A549 (cell line): ENCODE measurements around the gene FLYWCH1.

Experiments used
- CEBPB ChIP-seq, 2 experiments: fragments of >200 bp in 1 of 2; sonication (Bioruptor Twin) in 1 of 2; formaldehyde crosslinking in 1 of 2; IDR thresholded peaks; 2 replicates each; pipeline ENCODE4 v1.6.1; 2012 to 2016
- CHD4 ChIP-seq: fragments of 200-600 bp; sonication (generic); IDR thresholded peaks from 2 replicates; pipeline ENCODE4 v1.6.1; 2016; ENCODE audit warnings: antibody characterized with exemption, mild to moderate bottlenecking, borderline replicate concordance
- FOSL2 ChIP-seq, 2 experiments: fragments of 450-650 bp in 1 of 2; fragments of >200 bp in 1 of 2; sonication (Bioruptor Twin) in 1 of 2; formaldehyde crosslinking; IDR thresholded peaks; 2 replicates each; pipeline versions ENCODE4 v1.5.0 to v1.6.1; 2016 to 2020; ENCODE audit warnings: mild to moderate bottlenecking in 1 of 2, moderate library complexity in 1 of 2
- MAFK ChIP-seq: fragments of 450-650 bp; IDR thresholded peaks from 2 replicates; pipeline ENCODE4 v1.6.1; 2014; ENCODE audit not compliant: partially characterized antibody
- MYC ChIP-seq: IDR thresholded peaks from 2 replicates; pipeline ENCODE4 v1.6.1; 2012; ENCODE audit warnings: mild to moderate bottlenecking, inconsistent platforms, low read length, improper control_type of control experiment, borderline replicate concordance
- POLR2A ChIP-seq: IDR thresholded peaks from 2 replicates; pipeline ENCODE4 v1.6.1; 2012; ENCODE audit warnings: mild to moderate bottlenecking, low read length
- POLR2AphosphoS2 ChIP-seq: conservative IDR thresholded peaks from 2 replicates; pipeline ENCODE4 v1.6.1; 2012; ENCODE audit warnings: low read length, improper control_type of control experiment, inconsistent platforms
- RFX5 ChIP-seq: fragments of 450-650 bp; IDR thresholded peaks from 2 replicates; pipeline ENCODE4 v1.7.1; 2014; ENCODE audit warnings: antibody characterized with exemption, mild to moderate bottlenecking, moderate library complexity
- SMC3 ChIP-seq: fragments of >200 bp; sonication (Bioruptor Twin); formaldehyde crosslinking; IDR thresholded peaks from 3 replicates; pipeline ENCODE4 v1.6.1; 2018; ENCODE audit warnings: inconsistent platforms
- SREBF2 ChIP-seq: fragments of 450-650 bp; IDR thresholded peaks from 2 replicates; pipeline ENCODE4 v1.6.1; 2014; ENCODE audit warnings: mild to moderate bottlenecking, moderate library complexity
- TF ChIP-seq, protein P1 (sequence below): fragments of >200 bp; sonication (Bioruptor Twin); formaldehyde crosslinking; IDR thresholded peaks from 3 replicates; pipeline ENCODE4 v1.5.1; 2016
- TF ChIP-seq, protein P2 (sequence below): fragments of 150-350 bp; IDR thresholded peaks from 2 replicates; pipeline ENCODE4 v1.6.1; 2014; ENCODE audit warnings: low read depth, mild to moderate bottlenecking, low read length
- TF ChIP-seq, protein P3 (sequence below): fragments of 200-600 bp; sonication (generic); IDR thresholded peaks from 2 replicates; pipeline ENCODE4 v1.6.1; 2016; ENCODE audit warnings: antibody characterized with exemption, mild to moderate bottlenecking, moderate library complexity
- TF ChIP-seq, protein P4 (sequence below): fragments of 450-650 bp; IDR thresholded peaks from 2 replicates; pipeline ENCODE4 v1.6.1; 2014; ENCODE audit warnings: antibody characterized with exemption

DNA sequence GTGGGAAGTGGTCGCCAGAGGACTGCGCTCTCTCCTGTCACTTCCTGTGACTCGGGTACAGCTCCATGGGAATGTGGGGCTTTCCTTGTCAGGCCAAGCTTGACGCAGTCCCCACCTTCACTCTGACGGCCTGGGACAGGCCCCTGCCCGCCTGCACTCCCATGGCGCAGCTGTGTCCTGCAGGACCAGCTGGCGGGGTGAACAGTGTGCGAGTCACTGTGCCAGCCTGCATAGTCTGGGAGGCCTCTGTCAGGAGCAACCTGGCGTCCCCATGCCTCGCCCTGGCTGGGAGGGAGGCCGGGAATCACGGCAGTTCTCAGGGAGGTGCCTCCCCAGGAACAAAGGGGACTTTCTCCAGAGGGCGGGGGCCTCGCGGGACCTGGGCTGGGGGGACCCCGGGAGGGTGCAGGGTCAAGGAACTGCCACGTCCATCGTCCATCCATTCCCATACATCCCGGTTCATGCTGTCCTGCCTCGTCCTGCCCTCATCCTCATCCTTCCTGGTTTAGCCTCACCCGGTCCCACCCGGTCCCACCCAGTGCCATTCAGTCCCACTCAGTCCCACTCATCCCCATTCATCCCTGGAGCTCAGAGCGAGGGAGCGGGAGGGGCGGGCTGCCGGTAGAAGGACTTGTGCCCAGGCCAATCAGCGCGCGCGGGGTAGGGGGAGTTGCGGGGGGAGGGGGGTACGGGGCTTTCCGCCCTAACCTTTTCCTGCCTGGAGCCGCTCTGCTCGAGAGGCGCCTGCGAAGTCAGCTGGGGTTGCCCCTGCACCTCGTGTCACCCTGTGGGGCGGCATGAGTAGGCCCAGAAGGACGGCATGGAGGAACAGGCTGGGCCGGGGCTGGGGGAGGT lies 13.4 kb downstream of the FLYWCH1 start:
- no peak for TF ChIP-seq SMC3
- TF ChIP-seq, protein P1, sequence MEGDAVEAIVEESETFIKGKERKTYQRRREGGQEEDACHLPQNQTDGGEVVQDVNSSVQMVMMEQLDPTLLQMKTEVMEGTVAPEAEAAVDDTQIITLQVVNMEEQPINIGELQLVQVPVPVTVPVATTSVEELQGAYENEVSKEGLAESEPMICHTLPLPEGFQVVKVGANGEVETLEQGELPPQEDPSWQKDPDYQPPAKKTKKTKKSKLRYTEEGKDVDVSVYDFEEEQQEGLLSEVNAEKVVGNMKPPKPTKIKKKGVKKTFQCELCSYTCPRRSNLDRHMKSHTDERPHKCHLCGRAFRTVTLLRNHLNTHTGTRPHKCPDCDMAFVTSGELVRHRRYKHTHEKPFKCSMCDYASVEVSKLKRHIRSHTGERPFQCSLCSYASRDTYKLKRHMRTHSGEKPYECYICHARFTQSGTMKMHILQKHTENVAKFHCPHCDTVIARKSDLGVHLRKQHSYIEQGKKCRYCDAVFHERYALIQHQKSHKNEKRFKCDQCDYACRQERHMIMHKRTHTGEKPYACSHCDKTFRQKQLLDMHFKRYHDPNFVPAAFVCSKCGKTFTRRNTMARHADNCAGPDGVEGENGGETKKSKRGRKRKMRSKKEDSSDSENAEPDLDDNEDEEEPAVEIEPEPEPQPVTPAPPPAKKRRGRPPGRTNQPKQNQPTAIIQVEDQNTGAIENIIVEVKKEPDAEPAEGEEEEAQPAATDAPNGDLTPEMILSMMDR = no peak
- no peak for TF ChIP-seq POLR2A
- TF ChIP-seq, protein P2, sequence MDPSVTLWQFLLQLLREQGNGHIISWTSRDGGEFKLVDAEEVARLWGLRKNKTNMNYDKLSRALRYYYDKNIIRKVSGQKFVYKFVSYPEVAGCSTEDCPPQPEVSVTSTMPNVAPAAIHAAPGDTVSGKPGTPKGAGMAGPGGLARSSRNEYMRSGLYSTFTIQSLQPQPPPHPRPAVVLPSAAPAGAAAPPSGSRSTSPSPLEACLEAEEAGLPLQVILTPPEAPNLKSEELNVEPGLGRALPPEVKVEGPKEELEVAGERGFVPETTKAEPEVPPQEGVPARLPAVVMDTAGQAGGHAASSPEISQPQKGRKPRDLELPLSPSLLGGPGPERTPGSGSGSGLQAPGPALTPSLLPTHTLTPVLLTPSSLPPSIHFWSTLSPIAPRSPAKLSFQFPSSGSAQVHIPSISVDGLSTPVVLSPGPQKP = no peak
- TF ChIP-seq RFX5 = no peak
- TF ChIP-seq FOSL2 (IDR thresholded peaks at IDR 0.05) = no peak
- TF ChIP-seq FOSL2 (CRISPR knock-in tag; IDR thresholded peaks at IDR 0.05) = no peak
- TF ChIP-seq, protein P3, sequence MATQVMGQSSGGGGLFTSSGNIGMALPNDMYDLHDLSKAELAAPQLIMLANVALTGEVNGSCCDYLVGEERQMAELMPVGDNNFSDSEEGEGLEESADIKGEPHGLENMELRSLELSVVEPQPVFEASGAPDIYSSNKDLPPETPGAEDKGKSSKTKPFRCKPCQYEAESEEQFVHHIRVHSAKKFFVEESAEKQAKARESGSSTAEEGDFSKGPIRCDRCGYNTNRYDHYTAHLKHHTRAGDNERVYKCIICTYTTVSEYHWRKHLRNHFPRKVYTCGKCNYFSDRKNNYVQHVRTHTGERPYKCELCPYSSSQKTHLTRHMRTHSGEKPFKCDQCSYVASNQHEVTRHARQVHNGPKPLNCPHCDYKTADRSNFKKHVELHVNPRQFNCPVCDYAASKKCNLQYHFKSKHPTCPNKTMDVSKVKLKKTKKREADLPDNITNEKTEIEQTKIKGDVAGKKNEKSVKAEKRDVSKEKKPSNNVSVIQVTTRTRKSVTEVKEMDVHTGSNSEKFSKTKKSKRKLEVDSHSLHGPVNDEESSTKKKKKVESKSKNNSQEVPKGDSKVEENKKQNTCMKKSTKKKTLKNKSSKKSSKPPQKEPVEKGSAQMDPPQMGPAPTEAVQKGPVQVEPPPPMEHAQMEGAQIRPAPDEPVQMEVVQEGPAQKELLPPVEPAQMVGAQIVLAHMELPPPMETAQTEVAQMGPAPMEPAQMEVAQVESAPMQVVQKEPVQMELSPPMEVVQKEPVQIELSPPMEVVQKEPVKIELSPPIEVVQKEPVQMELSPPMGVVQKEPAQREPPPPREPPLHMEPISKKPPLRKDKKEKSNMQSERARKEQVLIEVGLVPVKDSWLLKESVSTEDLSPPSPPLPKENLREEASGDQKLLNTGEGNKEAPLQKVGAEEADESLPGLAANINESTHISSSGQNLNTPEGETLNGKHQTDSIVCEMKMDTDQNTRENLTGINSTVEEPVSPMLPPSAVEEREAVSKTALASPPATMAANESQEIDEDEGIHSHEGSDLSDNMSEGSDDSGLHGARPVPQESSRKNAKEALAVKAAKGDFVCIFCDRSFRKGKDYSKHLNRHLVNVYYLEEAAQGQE = no peak
- no peak for TF ChIP-seq POLR2AphosphoS2
- TF ChIP-seq MAFK = no peak
- no peak for TF ChIP-seq MYC
- TF ChIP-seq, protein P4, sequence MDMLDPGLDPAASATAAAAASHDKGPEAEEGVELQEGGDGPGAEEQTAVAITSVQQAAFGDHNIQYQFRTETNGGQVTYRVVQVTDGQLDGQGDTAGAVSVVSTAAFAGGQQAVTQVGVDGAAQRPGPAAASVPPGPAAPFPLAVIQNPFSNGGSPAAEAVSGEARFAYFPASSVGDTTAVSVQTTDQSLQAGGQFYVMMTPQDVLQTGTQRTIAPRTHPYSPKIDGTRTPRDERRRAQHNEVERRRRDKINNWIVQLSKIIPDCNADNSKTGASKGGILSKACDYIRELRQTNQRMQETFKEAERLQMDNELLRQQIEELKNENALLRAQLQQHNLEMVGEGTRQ = no peak
- no peak for TF ChIP-seq CHD4
- TF ChIP-seq SREBF2 = no peak
- no peak for TF ChIP-seq CEBPB (IDR thresholded peaks at IDR 0.05)
